Activated CD8-positive, alpha-beta memory T cell treated with anti-CD3 and anti-CD28 coated beads for 48 hours (primary cell): ENCODE data around the gene GNG11.

Source experiments
- DNase-seq, 3 experiments: peaks; one replicate each; pipeline ENCODE4 v3.0.0-alpha.2; 2020; ENCODE audit warnings: low read depth in 2 of 3, low spot score in 2 of 3

The GNG11 gene

GRCh38 chr7:93921607-93922566 lies at the start of gene GNG11:
TSS of gene GNG11 (plus strand) at chr7:93921735. CDS start at chr7:93922138, 403 bp downstream.
- peak in 2 of 3 experiments; percentile 5 to 7 for DNase-seq

GRCh38 chr7:93873998-93874574 lies 47.4 kb upstream of the GNG11 start:
- no peak for DNase-seq

- no peak for DNase-seq
Observed at GRCh38 chr7:93877742-93878141, 43.8 kb upstream of the GNG11 start.

GRCh38 chr7:93879356-93879755 lies 42.2 kb upstream of the GNG11 start:
- DNase-seq: no peak

- DNase-seq: no peak
Observed at GRCh38 chr7:93882468-93882867, 39.1 kb upstream of the GNG11 start.

- DNase-seq: no peak
Observed at GRCh38 chr7:93883078-93883916, 38.2 kb upstream of the GNG11 start.

- no peak for DNase-seq
Observed at GRCh38 chr7:93883917-93884345, 37.6 kb upstream of the GNG11 start.

GRCh38 chr7:93884541-93884940 lies 37.0 kb upstream of the GNG11 start:
- no peak for DNase-seq

- DNase-seq: no peak
Observed at GRCh38 chr7:93889261-93889660, 32.3 kb upstream of the GNG11 start.

- DNase-seq: peak in 1 of 3 experiments; percentile 0
Observed at GRCh38 chr7:93890041-93890463, 31.5 kb upstream of the GNG11 start.

GRCh38 chr7:93890464-93891068 lies 31.0 kb upstream of the GNG11 start, which contains the start of gene TFPI2:
TSS of gene TFPI2 (minus strand) at chr7:93890753. CDS start at chr7:93890678, 75 bp downstream.
- peak in 1 of 3 experiments; percentile 1 for DNase-seq

- no peak for DNase-seq
Observed at GRCh38 chr7:93894426-93894825, 27.1 kb upstream of the GNG11 start.

- no peak for DNase-seq
Observed at GRCh38 chr7:93894966-93895640, 26.4 kb upstream of the GNG11 start.

GRCh38 chr7:93895859-93896600 lies 25.5 kb upstream of the GNG11 start:
- DNase-seq: no peak

GRCh38 chr7:93897680-93898079 lies 23.9 kb upstream of the GNG11 start:
- no peak for DNase-seq

- DNase-seq: no peak
Observed at GRCh38 chr7:93902777-93903423, 18.6 kb upstream of the GNG11 start.

- no peak for DNase-seq
Observed at GRCh38 chr7:93906267-93906666, 15.3 kb upstream of the GNG11 start, which contains the start of gene GNGT1. TSS of gene GNGT1 (plus strand) at chr7:93906567. CDS start at chr7:93906747, 180 bp downstream.

GRCh38 chr7:93910076-93910994 lies 11.2 kb upstream of the GNG11 start:
- no peak for DNase-seq
